ENCODE data around the gene CRYBB1. TPM values are rescaled to one million over a fixed set of nuclear protein-coding genes. Genes with fewer than 3 reads are reported as not detected.

The CRYBB1 gene
- total and polyA plus RNA-seq, 2 donors (not counting 3 experiments of a cell fraction or from before 2014, with no cell fraction given): not detected

- Histone ChIP-seq H3K27me3 (ENCODE audit: control insufficient read depth in 2 of 2, insufficient read depth in 2 of 2, low read length in 2 of 2) (peaks cover 5 to 10% of the 10 kb centered on the region in 2 experiments), H3K79me2 (ENCODE audit: control insufficient read depth, insufficient read depth, low read length) (no peaks in the 10 kb centered on the region), H3K4me1 (ENCODE audit: control insufficient read depth, extremely low read depth, insufficient read depth, low read length) (peaks cover 7% of the 10 kb centered on the region), H3K27ac (ENCODE audit: insufficient read depth, low read depth, low read length) (no peak overlapping the region), H2AFZ (ENCODE audit: low read depth, low read length) (no peak overlapping the region), H3K4me3 (replicated peaks in 1 of 3; ENCODE audit: insufficient read depth in 1 of 3, low read depth in 1 of 3, low read length in 3 of 3) (no peak overlapping the region), H3K9ac (replicated peaks; ENCODE audit: extremely low read depth, insufficient read depth, low read length) (no peak overlapping the region), H3K4me2 (ENCODE audit: insufficient read depth, low read length) (no peak overlapping the region), H3K9me3 (replicated peaks; ENCODE audit: control insufficient read depth, insufficient read depth, low read length) (no peaks in the 10 kb centered on the region), H4K20me1 (replicated peaks; ENCODE audit: control insufficient read depth, extremely low read depth, insufficient read depth, low read length) (no peaks in the 10 kb centered on the region), H3K9me1 (replicated peaks; ENCODE audit: control insufficient read depth, extremely low read depth, insufficient read depth, low read length) (no peaks in the 10 kb centered on the region), H3K36me3 (ENCODE audit: control insufficient read depth in 2 of 2, extremely low read depth in 1 of 2, insufficient read depth in 2 of 2, low read length in 2 of 2) (no peaks in the 10 kb centered on the region)
- FAIRE-seq: no peak
- ChIA-PET POLR2A (interaction anchor here (0.6 kb wide), 1 partner anchor 100 kb away, joined by 5 read pairs; no protein-coding TSS in a partner anchor), CTCF (interaction anchor here (0.6 to 1.0 kb wide), 2 partner anchors 74 to 129 kb away, joined by 3 read pairs; no protein-coding TSS in a partner anchor)
- no TSS peak for BruUV-seq (replicated peaks)
- intact Hi-C loops (cut with micrococcal nuclease): no loop called here
- dilution Hi-C loops (cut with MboI; ENCODE audit: extremely low pct_ligation_motif_present, low sequenced_read_pairs): no loop called here
- no peak for DNase-seq (ENCODE audit: low read depth, low spot score)
- TF ChIP-seq JUN (IDR thresholded peaks at IDR 0.05; ENCODE audit: borderline replicate concordance, insufficient read depth, insufficient read length, low read depth) (no peak), MYC (IDR thresholded peaks at IDR 0.05; ENCODE audit: low read depth, low read length) (no peak), FOS (IDR thresholded peaks at IDR 0.05; ENCODE audit: borderline replicate concordance, insufficient read depth, low read length) (no peak), GATA2 (IDR thresholded peaks at IDR 0.05; ENCODE audit: insufficient read depth, insufficient read length, low read depth, low read length) (no peak), POLR2A (IDR thresholded peaks at IDR 0.05; ENCODE audit: low read depth, low read length) (no peak), EZH2 (IDR thresholded peaks at IDR 0.05; ENCODE audit: borderline replicate concordance, low read depth, low read length, severe bottlenecking) (no peak), POLR2AphosphoS5 (IDR thresholded peaks at IDR 0.05; ENCODE audit: insufficient read depth, low read depth, low read length) (no peak), CTCF (IDR thresholded peaks at IDR 0.05; ENCODE audit: extremely low read depth in 1 of 2, insufficient read depth in 1 of 2, low read depth in 1 of 2, low read length in 2 of 2) (no peak)
- TF ChIP-seq, protein P1, sequence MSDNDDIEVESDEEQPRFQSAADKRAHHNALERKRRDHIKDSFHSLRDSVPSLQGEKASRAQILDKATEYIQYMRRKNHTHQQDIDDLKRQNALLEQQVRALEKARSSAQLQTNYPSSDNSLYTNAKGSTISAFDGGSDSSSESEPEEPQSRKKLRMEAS (IDR thresholded peaks at IDR 0.05; ENCODE audit: insufficient read depth, insufficient read length): no peak
Observed at GRCh38 chr22:26643418-26644100, 25.7 kb upstream of the CRYBB1 start.

Measured in endothelial cell of umbilical vein (primary cell).